K562 (cell line): ENCODE data around the gene CNDP1. TPM values are rescaled to one million over a fixed set of nuclear protein-coding genes. Genes with fewer than 3 reads are reported as not detected.

Experiments
- ATAC-seq: fragments of 200-7000 bp; cut with Tn5 transposase; 3 replicates; pipeline ENCODE4 v1.9.1; 2020; ENCODE audit warnings: moderate library complexity
- BruUV-seq: library from RNA; stranded (reverse); fragments of 400-500 nt; replicated peaks from 2 replicates; lab custom pipeline; 2021; lab: Mats Ljungman, UMichigan
- CTCF ChIA-PET: fragments of 300-600 bp; formaldehyde crosslinking; extraction: SDS; loops from one replicate; lab custom pipeline; 2021; ENCODE audit warnings: low intra/inter-chr PET ratio; lab: Yijun Ruan, JAX
- POLR2A ChIA-PET: fragments of 300-600, 350-650 bp; sonication (Branson Sonifier 250); formaldehyde crosslinking; extraction: SDS; loops from one replicate; lab custom pipeline; 2021; ENCODE audit warnings: antibody characterized with exemption, inconsistent platforms; lab: Yijun Ruan, JAX
- DNase-seq, 4 experiments: peaks; one replicate each; pipeline versions ENCODE4 v3.0.0 to v3.0.0-alpha.2; 2011 to 2018; ENCODE audit warnings: low spot score in 3 of 4, mixed read lengths in 3 of 4; ENCODE audit errors: extremely low read depth in 1 of 4
- FAIRE-seq: peaks from 2 replicates; lab custom pipeline; 2011; peaks lifted over from hg19 to GRCh38; lab: Jason Lieb, UNC
- H2AFZ ChIP-seq: 2 replicates; pipeline ENCODE4 v1.6.0; 2011; ENCODE audit warnings: low read depth, low read length, control low read depth, inconsistent platforms
- H3K27ac ChIP-seq: fragments of 200-600 bp; 3 replicates; pipeline ENCODE4 v1.8.0; 2011; ENCODE audit warnings: low read depth, mild to moderate bottlenecking, control low read depth, inconsistent platforms, low read length, moderate library complexity, mixed read lengths; ENCODE audit errors: extremely low read depth
- H3K27me3 ChIP-seq, 2 experiments: fragments of 300-600 bp in 1 of 2; 2 replicates in 1 of 2; 3 replicates in 1 of 2; pipeline versions ENCODE4 v1.6.0 to v1.8.0; 2011; ENCODE audit warnings: inconsistent platforms in 2 of 2, low read length in 2 of 2, mild to moderate bottlenecking in 1 of 2, mixed read lengths in 1 of 2, moderate library complexity in 1 of 2; ENCODE audit not compliant: control insufficient read depth in 2 of 2, insufficient read depth in 2 of 2
- H3K36me3 ChIP-seq: fragments of 300-600 bp; 3 replicates; pipeline ENCODE4 v1.8.0; 2011; ENCODE audit warnings: mild to moderate bottlenecking, low read length, inconsistent platforms; ENCODE audit not compliant: control insufficient read depth, insufficient read depth
- H3K4me1 ChIP-seq, 2 experiments: fragments of 200-600 bp in 1 of 2; replicated peaks in 1 of 2; 2 replicates in 1 of 2; 3 replicates in 1 of 2; pipeline versions ENCODE4 v1.5.1 to v1.8.0; 2011; ENCODE audit warnings: inconsistent platforms in 2 of 2, low read length in 2 of 2, mild to moderate bottlenecking in 1 of 2, mixed read lengths in 1 of 2, moderate library complexity in 1 of 2; ENCODE audit not compliant: control insufficient read depth in 2 of 2, insufficient read depth in 2 of 2
- H3K4me2 ChIP-seq: 2 replicates; pipeline ENCODE4 v1.6.1; 2011; ENCODE audit warnings: low read length, control low read depth, inconsistent platforms, mixed read lengths; ENCODE audit not compliant: insufficient read depth
- H3K4me3 ChIP-seq: fragments of 200-600 bp; sonication (generic), shearing (Covaris generic); 2 replicates; pipeline ENCODE4 v1.5.1; 2016; ENCODE audit warnings: control low read depth, inconsistent platforms
- H3K79me2 ChIP-seq: fragments of 200-600 bp; 3 replicates; pipeline ENCODE4 v1.8.0; 2011; ENCODE audit warnings: low read length, inconsistent platforms; ENCODE audit not compliant: control insufficient read depth, insufficient read depth
- H3K9ac ChIP-seq, 2 experiments: 2 replicates each; pipeline versions ENCODE4 v1.6.0 to v1.6.1; 2011; ENCODE audit warnings: low read depth in 2 of 2, low read length in 2 of 2, control low read depth in 1 of 2, inconsistent platforms in 1 of 2, mild to moderate bottlenecking in 1 of 2, mixed read lengths in 1 of 2; ENCODE audit not compliant: insufficient read depth in 1 of 2
- H3K9me1 ChIP-seq: one replicate; pipeline ENCODE4 v1.6.0; 2011; ENCODE audit warnings: inconsistent platforms, mild to moderate bottlenecking, low read length, moderate library complexity; ENCODE audit not compliant: control insufficient read depth, insufficient read depth
- H3K9me3 ChIP-seq: replicated peaks from 2 replicates; pipeline ENCODE4 v1.5.1; 2011; ENCODE audit warnings: low read depth, low read length, inconsistent platforms; ENCODE audit not compliant: control insufficient read depth, insufficient read depth
- H4K20me1 ChIP-seq: replicated peaks from 2 replicates; pipeline ENCODE4 v1.6.1; 2011; ENCODE audit warnings: low read length, inconsistent platforms, mixed read lengths; ENCODE audit not compliant: control insufficient read depth, insufficient read depth
- GTF2B ChIP-seq: IDR thresholded peaks from 2 replicates; pipeline ENCODE4 v1.6.1; 2011; ENCODE audit not compliant: insufficient read length; ENCODE audit errors: extremely low read depth
- MEIS2 ChIP-seq: fragments of 450-650 bp; IDR thresholded peaks from 2 replicates; pipeline ENCODE4 v1.6.1; 2014; ENCODE audit warnings: mild to moderate bottlenecking; ENCODE audit not compliant: partially characterized antibody
- NCOR1 ChIP-seq: fragments of 450-650 bp; IDR thresholded peaks from 2 replicates; pipeline ENCODE4 v1.6.1; 2016; ENCODE audit warnings: mild to moderate bottlenecking, moderate library complexity
- PBX2 ChIP-seq, 2 experiments: IDR thresholded peaks in 1 of 2; conservative IDR thresholded peaks in 1 of 2; 2 replicates each; pipeline ENCODE4 v1.6.1; 2016; ENCODE audit warnings: low read depth in 2 of 2, mild to moderate bottlenecking in 1 of 2, missing compliant biosample characterization in 1 of 2, missing genetic modification characterization in 1 of 2, moderate library complexity in 1 of 2
- SAFB ChIP-seq: fragments of 200-400 bp; formaldehyde crosslinking; IDR thresholded peaks from 2 replicates; pipeline ENCODE4 v1.6.1; 2017; ENCODE audit warnings: low read depth, low read length, borderline replicate concordance
- WGBS: fragments of 100-300 bp; shearing (Covaris generic); methylation state at CpG from one replicate; pipeline ENCODE4 v1.1.6; 2016; ENCODE audit warnings: low coverage, mixed read lengths; ENCODE audit not compliant: insufficient coverage; ENCODE audit errors: missing lambda C conversion rate; 5-methylcytosine and 5-hydroxymethylcytosine counted together
- in situ Hi-C: fragments of 300-500 bp; cut with MboI; formaldehyde crosslinking; loops from 4 replicates; pipeline ENCODE4 v1.15.0; 2018; ENCODE audit warnings: inconsistent platforms, mixed read lengths
- intact Hi-C: fragments of 100-400 bp; cut with micrococcal nuclease; formaldehyde crosslinking; loops from 2 replicates; pipeline ENCODE4 v1.14.2; 2022
- polyA plus RNA-seq, 8 experiments: library from polyadenylated mRNA; depleted of rRNA in 4 of 8; stranded (reverse) in 5 of 8; unstranded in 3 of 8; fragments of >200 nt; fragmentation: Nextera tagmentation in 2 of 8; fragmentation: Illumina TruSeq in 1 of 8; extraction: Ambion mirVana in 2 of 8; extraction: Trizol in 1 of 8; gene quantifications; 2 replicates each; pipeline versions ENCODE4 v1.2.1 to v1.2.3, GENCODE V29; 2011 to 2014; ENCODE audit warnings: inconsistent platforms in 1 of 8, missing spikeins in 1 of 8
- total RNA-seq, 7 experiments: library from RNA; depleted of rRNA in 6 of 7; stranded (reverse); fragments of >200 nt in 6 of 7; fragmentation: Illumina TruSeq in 2 of 7; extraction: Trizol in 2 of 7; gene quantifications; 2 replicates each; pipeline versions ENCODE4 v1.2.1 to v1.2.3, GENCODE V29; 2011 to 2021; ENCODE audit warnings: low replicate concordance in 1 of 7
- TF ChIP-seq, protein P1 (sequence below): fragments of 450-650 bp; IDR thresholded peaks from 2 replicates; pipeline ENCODE4 v1.6.1; 2016; ENCODE audit warnings: mild to moderate bottlenecking
- TF ChIP-seq, protein P2 (sequence below): conservative IDR thresholded peaks from 2 replicates; pipeline ENCODE4 v1.6.1; 2011; ENCODE audit warnings: low read depth, mild to moderate bottlenecking, low read length; ENCODE audit not compliant: control insufficient read depth

Gene CNDP1
- total and polyA plus RNA-seq, 9 of the 15 experiments (the other 6 are each of a cell fraction or from before 2014, with no cell fraction given), result not detected

DNA sequence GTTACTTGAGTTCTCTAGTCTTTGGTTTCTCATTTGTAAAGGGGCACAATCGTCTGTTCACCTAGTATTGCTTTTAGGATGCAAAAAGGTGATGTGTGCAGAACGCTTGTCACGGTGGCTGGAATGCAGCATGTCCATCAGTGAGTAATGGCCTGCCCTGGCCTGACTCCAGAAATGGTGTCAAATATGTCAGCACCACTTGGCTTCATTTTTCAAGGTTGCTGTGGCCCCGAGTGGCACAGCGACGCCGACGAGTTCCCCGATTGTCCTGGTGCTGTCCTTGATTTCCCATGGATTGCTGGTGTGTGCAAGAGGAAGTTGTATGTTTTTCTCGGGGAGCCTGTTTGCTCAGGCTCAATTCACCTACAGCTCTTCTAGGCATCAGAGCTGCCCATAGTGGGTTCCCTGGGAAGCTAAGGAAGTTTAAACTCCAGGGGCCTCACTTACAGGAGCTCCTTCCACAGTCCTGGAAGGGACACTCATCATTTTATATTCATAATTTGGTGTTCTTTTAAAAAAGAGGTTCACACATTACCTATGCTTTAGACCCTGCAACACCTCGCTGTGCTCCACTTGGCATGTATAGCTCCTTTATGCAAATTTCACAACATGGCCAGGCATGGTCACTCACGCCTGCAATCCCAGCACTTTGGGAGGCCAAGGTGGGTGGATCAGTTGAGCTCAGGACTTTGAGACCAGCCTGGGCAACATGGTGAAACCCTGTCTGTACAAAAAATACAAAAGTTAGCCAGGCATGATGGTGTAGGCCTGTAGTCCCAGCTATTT, 37.8 kb downstream of the CNDP1 start:
- Histone ChIP-seq H3K36me3 (no peaks in the 10 kb centered on the region), H3K9me3 (no peaks in the 10 kb centered on the region), H3K9ac (no peak overlapping the region), H3K9me1 (no peaks in the 10 kb centered on the region), H2AFZ (no peak overlapping the region), H3K27me3 (peaks cover 6 to 17% of the 10 kb centered on the region in 2 experiments; a peak in 4 of 5 replicates), H3K4me3 (no peak overlapping the region), H3K27ac (no peak overlapping the region)
- ChIA-PET CTCF (no interaction called here), POLR2A (interaction anchor here (0.6 kb wide), 1 partner anchor 1600 kb away, joined by 3 read pairs; no protein-coding TSS in a partner anchor)
- in situ Hi-C loops, result no loop called here
- WGBS, result 0% methylated on average over 11 of the region's 12 CpGs
- no peak for FAIRE-seq
- ATAC-seq, result no peak
- BruUV-seq, result no TSS peak
- TF ChIP-seq GTF2B, result no peak
- TF ChIP-seq, protein P1, sequence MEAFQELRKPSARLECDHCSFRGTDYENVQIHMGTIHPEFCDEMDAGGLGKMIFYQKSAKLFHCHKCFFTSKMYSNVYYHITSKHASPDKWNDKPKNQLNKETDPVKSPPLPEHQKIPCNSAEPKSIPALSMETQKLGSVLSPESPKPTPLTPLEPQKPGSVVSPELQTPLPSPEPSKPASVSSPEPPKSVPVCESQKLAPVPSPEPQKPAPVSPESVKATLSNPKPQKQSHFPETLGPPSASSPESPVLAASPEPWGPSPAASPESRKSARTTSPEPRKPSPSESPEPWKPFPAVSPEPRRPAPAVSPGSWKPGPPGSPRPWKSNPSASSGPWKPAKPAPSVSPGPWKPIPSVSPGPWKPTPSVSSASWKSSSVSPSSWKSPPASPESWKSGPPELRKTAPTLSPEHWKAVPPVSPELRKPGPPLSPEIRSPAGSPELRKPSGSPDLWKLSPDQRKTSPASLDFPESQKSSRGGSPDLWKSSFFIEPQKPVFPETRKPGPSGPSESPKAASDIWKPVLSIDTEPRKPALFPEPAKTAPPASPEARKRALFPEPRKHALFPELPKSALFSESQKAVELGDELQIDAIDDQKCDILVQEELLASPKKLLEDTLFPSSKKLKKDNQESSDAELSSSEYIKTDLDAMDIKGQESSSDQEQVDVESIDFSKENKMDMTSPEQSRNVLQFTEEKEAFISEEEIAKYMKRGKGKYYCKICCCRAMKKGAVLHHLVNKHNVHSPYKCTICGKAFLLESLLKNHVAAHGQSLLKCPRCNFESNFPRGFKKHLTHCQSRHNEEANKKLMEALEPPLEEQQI, result no peak
- TF ChIP-seq NCOR1, result no peak
- no peak for TF ChIP-seq SAFB
- TF ChIP-seq, protein P2, sequence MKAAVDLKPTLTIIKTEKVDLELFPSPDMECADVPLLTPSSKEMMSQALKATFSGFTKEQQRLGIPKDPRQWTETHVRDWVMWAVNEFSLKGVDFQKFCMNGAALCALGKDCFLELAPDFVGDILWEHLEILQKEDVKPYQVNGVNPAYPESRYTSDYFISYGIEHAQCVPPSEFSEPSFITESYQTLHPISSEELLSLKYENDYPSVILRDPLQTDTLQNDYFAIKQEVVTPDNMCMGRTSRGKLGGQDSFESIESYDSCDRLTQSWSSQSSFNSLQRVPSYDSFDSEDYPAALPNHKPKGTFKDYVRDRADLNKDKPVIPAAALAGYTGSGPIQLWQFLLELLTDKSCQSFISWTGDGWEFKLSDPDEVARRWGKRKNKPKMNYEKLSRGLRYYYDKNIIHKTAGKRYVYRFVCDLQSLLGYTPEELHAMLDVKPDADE, result no peak
- TF ChIP-seq MEIS2, result peak; percentile 12
- no peak for TF ChIP-seq PBX2 (CRISPR knock-in tag; IDR thresholded peaks at IDR 0.05; ENCODE audit: low read depth)
- TF ChIP-seq PBX2 (tag; conservative IDR thresholded peaks at IDR 0.05; ENCODE audit: low read depth), result peak; percentile 49
- TF ChIP-seq, all 486 proteins: peak for 2
- Histone ChIP-seq H3K79me2 (no peaks in the 10 kb centered on the region), H3K4me2 (no peak overlapping the region), H4K20me1 (no peaks in the 10 kb centered on the region), H3K4me1 (no peaks in the 10 kb centered on the region; a peak in 1 of 5 replicates)
- intact Hi-C loops, result no loop called here
- DNase-seq, result no peak
